ENCODE results near the gene KANK3. TPM values are rescaled to one million over a fixed set of nuclear protein-coding genes. Genes with fewer than 3 reads are reported as not detected.
"Not testable (repeated sequence)": the region's sequence is repeated elsewhere in the genome, so short reads cannot be mapped to it uniquely, and the experiment has no call there.

Gene KANK3
- total RNA-seq, 1 experiment from 2014 or later = 0.74 TPM

DNA sequence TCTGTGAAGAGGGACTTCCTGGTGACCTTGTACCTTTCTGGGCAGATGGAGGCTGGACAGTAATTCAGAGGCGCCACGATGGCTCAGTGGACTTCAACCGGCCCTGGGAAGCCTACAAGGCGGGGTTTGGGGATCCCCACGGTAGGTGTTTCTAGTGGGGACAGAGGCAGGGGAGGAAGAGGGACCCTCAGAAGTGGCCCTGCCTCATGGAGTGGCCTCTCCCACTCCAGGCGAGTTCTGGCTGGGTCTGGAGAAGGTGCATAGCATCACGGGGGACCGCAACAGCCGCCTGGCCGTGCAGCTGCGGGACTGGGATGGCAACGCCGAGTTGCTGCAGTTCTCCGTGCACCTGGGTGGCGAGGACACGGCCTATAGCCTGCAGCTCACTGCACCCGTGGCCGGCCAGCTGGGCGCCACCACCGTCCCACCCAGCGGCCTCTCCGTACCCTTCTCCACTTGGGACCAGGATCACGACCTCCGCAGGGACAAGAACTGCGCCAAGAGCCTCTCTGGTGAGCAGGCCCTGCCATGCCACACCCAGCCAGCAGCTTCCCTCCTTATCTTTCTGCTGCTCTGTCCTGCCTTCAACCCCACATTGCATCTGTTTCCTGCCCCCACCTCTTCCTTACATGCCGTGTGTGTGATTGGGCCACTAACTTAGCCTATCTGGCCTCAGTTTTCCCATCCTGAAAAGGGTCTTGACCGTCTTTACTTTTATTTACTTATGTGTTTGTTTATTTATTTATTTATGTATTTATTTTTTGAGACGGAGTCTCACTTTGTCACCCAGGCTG is 28.1 kb upstream of the KANK3 start:
- no peak for DNase-seq (ENCODE audit: low read depth)

DNA sequence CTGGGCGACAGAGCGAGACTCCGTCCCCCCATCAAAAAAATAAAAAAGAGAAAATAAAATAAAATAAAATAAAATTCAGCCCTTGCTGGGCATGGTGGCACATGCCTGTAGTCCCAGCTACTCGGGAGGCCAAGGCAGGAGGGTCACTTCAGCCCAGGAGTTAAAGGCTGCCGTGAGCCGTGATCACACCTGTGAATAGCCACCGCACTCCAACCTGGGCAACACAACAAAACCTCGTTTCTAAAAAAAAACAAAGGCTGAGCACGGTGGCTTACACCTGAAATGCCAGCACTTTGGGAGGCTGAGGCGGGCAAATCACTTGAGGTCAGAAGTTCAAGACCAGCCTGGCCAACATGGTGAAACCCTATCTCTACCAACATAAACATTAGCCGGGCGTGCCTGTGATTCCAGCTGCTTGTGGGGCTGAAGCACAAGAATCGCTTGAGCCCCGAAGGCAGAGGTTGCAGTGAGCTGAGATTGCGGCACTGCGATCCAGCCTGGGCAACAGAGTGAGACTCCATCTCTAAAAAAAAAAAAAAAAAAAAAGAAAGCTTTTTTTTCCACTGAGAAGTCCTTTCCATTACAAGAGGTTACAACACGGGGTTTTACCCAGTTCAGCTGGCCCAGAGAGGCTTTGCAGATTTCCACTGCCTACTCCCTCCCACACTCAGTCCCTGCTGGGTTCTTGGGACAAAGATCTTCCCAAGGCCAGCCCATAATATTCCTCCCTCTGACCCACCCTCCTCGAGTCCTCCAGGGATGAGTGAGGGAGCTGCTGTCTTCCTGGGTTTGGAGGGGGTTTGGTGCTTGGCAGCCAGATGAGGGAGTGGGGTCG is 27.3 kb upstream of the KANK3 start:
- DNase-seq (ENCODE audit: low read depth) = no peak

DNA sequence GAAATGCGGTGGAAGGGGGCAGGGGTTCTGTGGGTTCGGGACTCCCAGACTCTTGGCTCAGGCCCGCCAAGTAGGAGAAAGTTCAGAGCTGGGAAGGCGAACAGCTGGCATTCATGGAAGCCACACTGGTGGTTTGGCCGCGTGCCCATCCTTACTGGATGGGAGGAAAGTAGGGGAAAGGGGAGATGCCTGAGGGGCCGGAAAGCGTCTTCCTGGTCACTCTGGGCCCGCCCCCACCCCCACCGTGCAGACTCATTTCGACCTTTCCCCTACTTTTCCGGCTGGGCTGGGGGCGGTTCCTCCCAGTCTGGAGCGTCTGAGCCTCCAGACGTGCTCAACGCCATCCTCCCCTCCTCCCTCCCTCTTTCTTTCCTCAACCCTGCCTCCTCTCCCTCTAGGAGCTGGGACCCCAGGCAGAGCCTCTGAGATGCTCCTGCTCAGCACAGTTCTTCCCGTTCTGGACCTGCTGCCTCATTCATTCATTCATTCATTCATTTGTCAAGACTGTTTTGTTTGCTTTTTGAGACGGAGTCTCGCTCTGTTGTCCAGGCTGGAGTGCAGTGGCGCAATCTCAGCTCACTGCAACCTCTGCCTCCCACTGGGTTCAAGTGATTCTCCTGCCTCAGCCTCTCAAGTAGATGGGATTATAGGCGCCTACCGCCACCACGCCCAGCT is 24.4 kb upstream of the KANK3 start:
- DNase-seq (ENCODE audit: low read depth) = peak; percentile 99

DNA sequence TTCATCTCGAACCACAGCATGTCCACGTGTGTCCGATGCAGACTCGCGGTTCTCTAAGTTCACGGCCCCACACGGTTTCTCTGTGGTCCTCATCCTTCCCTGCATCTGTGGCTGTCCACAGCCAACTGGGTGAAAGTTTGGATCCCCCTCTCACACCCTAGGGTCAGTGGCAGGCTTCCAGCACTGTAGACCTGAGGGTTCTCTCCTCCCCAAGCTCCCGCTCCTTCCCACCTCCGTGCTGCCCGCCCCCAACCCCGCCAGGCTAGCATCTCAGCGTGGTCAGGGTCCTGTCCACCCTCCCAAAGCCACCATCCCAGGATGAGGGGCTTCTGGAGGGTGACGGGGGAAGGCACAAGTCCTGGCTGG is 23.9 kb upstream of the KANK3 start:
- DNase-seq (ENCODE audit: low read depth) = no peak

DNA sequence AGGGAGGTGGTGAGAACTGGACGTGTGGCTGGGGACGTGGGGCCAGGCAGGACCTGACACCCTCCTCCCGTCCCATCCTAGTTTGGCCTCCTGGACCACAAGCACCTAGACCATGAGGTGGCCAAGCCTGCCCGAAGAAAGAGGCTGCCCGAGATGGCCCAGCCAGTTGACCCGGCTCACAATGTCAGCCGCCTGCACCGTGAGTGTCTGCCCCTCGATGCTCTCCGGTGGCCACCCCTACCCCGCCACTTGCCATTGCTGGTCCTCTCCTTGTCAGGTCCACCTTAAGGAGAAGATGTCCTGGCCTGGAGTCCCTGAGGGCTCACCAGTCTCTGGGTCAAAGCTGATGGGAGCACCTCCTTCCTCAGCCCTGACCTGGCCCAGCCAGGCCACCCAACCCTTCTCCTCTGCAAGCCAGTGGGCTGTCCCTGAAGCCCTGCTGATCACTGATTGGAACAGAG is 23.1 kb upstream of the KANK3 start:
- DNase-seq (ENCODE audit: low read depth) = no peak

DNA sequence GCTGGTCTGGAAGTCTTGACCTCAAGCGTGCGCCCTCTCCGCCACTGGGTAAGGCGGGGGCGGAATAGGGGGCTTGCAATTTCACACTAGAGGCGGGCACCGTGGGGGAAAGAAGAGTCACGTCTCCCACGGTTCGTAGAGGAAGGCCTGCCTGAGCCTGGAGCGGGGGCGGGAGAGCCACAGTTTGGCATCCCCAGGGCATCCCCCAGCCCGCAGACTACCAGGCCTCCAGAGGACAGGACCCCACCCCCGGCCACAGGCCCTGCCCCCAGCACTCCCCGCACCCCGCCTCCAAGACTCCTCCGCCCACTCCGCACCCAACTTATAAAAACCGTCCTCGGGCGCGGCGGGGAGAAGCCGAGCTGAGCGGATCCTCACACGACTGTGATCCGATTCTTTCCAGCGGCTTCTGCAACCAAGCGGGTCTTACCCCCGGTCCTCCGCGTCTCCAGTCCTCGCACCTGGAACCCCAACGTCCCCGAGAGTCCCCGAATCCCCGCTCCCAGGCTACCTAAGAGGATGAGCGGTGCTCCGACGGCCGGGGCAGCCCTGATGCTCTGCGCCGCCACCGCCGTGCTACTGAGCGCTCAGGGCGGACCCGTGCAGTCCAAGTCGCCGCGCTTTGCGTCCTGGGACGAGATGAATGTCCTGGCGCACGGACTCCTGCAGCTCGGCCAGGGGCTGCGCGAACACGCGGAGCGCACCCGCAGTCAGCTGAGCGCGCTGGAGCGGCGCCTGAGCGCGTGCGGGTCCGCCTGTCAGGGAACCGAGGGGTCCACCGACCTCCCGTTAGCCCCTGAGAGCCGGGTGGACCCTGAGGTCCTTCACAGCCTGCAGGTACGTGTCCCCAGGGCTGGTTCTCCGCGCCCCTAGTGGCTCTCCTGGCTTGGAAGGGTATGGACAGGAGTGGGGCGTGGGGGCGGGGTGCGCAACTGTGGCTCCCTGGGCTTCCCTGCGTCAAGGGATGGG is 21.0 kb upstream of the KANK3 start, which contains the start of gene ANGPTL4:
Gene ANGPTL4, plus strand, starts transcription at position 353 of the 969 bp plus-strand sequence. Its CDS starts 167 bp downstream, at position 520.
- DNase-seq (ENCODE audit: low read depth) = peak; percentile 55

DNA sequence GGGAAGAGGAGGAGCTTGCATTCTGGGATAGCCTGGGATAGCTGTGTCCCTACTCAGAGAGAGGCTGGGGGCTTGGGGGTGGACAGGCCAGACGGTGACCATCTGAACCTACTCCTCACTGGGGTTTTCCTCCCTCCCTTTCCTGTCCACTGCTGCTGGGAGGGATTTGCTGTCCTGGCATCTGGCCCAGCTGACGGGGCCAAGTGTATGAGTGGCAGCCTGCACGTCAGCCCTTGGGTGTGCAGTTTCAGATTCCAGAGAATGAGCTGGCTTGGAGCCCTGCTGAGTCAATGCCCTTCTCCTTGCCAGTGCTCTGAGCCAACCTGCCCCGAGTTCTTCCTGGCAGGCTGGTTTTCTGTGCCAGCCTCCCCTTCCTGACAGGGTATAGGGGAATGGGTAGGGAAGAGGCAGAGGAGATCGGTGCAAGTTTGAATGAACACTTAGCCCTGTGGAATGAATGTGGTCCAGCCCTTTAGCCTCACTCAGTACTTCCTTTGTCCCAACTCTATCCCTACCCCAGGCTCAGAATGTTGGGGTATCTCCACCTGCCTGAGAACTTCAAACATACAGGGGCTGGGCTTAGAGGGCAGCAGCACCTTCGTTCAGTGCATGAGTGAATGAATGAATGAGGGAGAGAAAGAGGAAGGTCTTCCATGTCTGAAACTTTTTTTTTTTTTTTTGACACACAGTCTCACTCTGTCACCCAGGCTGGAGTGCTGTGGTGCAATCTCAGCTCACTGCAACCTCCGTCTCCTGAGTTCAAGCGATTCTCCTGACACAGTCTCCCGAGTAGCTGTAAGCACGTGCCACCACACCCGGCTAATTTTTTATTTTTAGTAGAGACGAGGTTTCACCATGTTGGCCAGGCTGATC is 19.1 kb upstream of the KANK3 start:
- peak; percentile 99 for DNase-seq (ENCODE audit: low read depth)

DNA sequence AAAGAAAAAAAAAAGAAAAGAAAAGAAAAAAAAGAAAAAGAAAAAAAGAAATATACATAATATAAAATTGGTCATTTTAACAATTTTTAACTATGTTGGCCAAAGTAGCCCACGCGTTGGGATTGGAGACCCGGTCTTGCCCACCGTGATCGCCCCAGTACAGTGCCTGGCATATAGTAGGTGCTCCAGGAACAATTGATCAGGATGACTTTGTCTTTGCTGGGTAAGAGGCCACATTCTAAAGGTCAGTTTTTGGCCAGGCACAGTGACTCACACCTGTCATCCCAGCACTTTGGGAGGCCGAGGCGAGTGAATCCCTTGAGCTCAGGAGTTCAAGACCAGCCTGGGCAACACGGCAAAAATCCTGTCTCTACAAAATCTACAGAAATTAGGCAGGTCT is 17.1 kb upstream of the KANK3 start:
- no peak for DNase-seq (ENCODE audit: low read depth)

DNA sequence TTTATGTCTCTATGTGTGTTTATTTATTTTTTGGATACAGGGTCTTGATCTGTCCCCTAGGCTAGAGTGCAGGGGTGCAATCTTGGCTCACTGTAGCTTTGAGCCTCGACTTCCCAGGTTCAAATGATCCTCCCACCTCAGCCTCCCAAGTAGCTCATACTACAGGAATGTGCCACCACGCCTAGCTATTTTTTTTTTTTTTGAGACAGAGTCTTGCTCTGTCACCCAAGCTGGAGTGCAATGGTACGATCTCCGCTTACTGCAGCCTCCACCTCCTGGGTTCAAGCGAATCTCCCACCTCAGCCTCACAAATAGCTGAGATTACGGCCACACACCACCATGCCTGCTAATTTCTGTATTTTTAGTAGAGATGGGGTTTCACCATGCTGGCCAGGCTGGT is 15.9 kb upstream of the KANK3 start:
- DNase-seq (ENCODE audit: low read depth) = no peak

DNA sequence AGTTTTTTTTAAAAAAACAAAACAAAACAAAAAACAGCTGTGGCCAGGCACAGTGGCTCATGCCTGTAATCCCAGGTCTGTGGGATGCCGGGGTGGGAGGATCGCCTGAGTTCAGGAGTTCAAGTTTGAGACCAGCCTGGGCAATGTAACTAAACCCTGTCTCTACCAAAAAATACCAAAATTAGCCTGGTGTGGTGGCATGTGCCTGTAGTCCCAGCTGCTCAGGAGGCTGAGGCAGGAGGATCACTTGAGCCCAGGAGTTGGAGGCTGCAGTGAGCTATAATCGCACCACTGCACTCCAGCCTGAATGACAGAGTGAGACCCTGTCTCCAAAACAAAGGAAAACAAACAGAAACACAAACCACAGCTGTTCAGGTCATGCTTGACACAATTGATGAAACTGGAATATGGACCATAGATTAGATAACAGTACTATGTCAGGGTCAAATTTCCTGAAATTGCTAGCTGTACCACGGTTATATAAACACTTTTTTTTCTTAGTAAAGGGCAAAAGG is 14.0 kb upstream of the KANK3 start:
- no peak for DNase-seq (ENCODE audit: low read depth)

DNA sequence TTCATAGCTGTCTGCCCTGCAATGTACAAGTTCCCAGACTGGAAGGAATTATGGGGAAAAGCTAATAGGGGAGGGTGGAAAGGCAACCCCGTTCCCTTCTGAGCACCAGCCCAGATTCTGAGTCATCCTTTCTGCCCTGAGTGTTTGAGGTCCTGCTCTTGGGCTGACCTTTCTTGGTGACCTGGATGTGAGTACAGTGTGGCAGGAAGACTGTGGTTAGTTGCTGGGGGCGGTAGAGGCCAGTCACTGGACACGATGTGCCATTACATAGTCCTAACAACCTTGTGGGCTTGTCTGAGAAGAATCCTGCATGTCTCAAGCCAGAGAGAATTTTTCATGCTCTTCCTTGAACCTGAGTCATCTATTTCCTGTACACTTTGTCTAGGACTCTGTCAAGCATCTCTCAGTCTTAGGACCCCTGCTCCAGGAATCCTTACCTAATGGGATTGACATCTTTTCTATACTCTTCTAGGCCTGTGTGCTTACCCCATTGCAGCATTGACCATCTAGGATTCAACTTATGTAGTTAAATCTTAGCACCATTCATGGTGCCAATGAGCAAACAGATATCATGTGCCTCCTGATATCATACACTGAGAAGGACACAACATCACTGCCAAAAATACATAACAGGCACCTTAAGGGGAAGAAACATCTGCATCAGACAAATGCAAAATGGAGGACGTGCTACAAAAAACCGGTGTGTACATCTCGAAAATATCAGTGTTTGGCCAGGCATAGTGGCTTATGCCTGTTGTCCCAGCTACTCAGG is 12.8 kb upstream of the KANK3 start:
- peak; percentile 100 for DNase-seq (ENCODE audit: low read depth)

DNA sequence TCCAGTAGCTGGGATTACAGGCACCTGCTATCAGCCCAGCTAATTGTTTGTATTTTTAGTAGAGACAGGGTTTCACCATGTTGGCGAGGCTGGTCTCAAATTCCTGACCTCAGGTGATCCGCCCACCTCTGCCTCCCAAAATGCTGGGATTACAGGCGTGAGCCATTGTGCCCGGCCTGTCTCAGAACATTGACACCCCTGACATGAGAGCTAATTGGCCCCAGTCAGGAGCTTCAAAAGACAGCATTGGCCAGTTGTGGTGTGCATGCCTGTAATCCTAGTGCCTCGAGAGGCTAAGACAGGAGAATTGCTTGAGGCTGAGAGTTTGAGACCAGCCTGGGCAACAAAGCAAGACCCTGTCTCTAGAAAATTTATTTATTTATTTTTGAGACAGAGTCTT is 9.8 kb upstream of the KANK3 start:
- DNase-seq (ENCODE audit: low read depth) = not testable (repeated sequence)

DNA sequence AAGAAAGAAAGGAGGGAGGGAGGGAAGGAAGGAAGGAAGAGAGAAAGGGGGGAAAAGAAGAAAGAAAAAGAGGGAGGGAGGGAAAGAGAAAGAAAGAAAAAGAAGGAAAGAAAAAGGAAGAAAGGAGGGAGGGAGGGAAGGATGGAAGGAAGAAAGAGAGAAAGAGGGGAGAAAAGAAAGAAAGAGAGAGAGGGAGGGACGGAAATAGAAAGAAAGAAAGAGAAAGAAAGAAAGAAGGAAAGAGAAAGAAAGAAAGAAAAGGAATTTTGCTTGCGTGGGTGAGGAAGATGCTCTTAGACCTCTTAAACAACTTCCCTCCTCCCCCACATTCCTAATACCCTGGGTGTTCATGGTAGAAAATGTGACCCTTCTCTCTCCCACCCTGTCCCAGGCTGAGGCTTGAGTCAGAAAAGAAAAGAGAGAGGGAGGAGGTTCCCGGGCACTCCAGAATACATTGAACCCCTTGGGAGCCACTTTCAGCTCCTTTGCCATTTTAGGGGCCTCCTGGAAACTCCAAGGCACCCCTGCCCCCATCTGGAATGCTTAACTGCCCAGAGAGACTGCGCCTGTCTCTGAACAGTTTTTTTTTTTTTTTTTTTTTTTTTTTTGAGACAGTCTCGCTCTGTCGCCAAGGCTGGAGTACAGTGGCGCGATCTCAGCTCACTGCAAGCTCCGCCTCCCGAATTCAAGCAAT is 9.2 kb upstream of the KANK3 start:
- DNase-seq (ENCODE audit: low read depth) = no peak

DNA sequence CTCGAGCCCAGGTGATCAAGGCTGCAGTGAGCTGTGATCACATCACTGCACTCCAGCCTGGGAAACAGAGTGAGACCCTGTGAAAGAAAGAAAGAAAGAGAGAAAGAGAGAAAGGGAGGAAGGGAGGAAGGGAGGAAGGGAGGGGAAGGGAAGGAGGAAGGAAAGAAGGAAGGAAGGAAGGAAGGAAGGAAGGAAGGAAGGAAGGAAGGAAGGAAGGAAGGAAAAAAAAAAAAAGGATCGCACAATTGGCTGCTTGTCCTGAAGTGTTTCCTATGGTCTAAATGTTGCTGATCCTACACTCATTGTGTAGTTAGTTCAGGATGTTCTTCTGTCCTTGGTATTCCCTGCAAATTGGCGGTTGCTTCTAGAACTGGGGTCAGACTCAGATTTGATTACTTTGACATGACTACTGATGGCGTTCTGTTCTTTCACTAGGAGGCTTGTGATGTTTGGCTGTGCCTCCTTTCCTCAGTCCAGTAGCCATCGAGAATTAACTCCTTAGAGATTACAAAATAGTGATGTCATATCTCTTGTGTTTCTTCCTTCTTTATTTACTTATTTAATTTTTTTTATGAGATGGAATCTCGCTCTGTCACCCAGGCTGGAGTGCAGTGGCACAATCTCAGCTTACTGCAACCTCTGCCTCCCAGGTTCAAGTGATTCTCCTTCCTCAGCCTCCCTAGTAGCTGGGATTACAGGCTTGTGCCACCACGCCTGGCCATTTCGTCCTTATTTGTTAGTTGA is 6.7 kb upstream of the KANK3 start:
- DNase-seq (ENCODE audit: low read depth) = not testable (repeated sequence)

DNA sequence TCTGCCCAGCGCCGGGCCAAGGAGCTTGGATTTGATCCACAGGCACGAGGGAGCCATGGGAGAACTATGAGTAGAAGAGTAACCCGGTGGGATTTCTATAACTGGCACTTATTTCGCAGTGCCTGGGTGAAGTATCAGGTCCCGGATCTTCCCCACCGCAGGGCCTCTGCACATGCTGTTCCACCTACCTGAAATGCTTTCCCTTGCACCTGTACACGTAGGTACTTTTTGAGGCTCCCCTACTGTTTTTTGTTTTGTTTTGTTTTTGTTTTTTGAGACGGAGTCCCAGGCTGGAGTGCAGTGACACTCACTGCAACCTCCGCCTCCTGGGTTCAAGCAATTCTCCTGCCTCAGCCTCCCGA is 402 bp upstream of the KANK3 start:
- no peak for DNase-seq (ENCODE audit: low read depth)

DNA sequence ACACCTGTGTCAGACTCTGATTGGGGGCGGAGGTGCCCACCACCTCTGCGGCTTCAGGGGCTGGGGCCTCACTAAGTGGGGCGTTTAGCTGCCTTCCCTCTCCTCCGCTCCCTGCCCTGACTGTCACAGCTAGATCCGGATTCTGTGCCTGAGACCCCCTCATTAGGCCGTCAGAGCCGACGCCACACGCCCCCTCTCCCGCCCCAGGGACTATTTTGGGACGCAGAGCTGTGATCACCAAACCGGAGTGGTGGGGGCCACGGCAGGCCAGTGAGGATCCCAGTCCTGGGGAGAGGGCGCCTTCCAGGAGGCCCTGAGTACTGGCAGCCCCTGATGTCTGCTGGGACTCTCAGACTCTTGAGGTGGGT is 762 bp downstream of the KANK3 start:
- DNase-seq (ENCODE audit: low read depth) = no peak

DNA sequence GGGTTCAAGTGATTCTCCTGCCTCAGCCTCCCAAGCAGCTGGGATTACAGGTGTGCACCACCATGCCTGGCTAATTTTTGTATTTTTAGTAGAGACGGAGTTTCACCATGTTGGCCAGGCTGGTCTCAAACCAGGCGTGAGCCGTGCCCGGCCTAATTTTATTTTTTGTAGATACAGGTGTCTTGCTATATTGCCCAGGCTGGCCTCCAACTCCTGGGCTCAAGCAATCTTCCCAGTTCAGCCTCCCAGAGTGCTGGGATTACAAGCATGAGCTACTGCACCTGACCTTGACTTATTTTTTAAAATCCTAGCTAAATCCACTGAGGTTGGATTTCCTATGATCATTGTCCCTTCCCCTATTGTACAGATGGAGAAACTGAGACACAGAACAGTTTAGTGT is 1.6 kb downstream of the KANK3 start:
- not testable (repeated sequence) for DNase-seq (ENCODE audit: low read depth)
